Activated CD8-positive, alpha-beta memory T cell treated with anti-CD3 and anti-CD28 coated beads, Interleukin-2, amount 10 ng/mL, durations not matched to agents 7 days and 5 days (primary cell): ENCODE results near the gene PTPRG. TPM values are rescaled to one million over a fixed set of nuclear protein-coding genes. Genes with fewer than 3 reads are reported as not detected.

Source experiments
- ATAC-seq: fragments of 150-1000 bp; cut with Tn5 transposase; one replicate; pipeline ENCODE4 v1.10.0; 2021; ENCODE audit warnings: moderate library complexity
- CTCF ChIA-PET: fragments of 350-600 bp; sonication (Branson Sonifier 250); formaldehyde crosslinking; loops from one replicate; lab custom pipeline; 2021; ENCODE audit warnings: antibody characterized with exemption; lab: Charles Lee
- DNase-seq: peaks from one replicate; pipeline ENCODE4 v3.0.0-alpha.2; 2020
- H3K27ac Mint-ChIP-seq: one replicate; pipeline ENCODE4 v1.8.0; 2021; ENCODE audit warnings: mild to moderate bottlenecking, mixed read lengths
- H3K27me3 Mint-ChIP-seq: one replicate; pipeline ENCODE4 v1.8.0; 2021; ENCODE audit warnings: mixed read lengths
- H3K36me3 Mint-ChIP-seq: one replicate; pipeline ENCODE4 v1.8.0; 2021; ENCODE audit warnings: mild to moderate bottlenecking, mixed read lengths
- H3K4me1 Mint-ChIP-seq: one replicate; pipeline ENCODE4 v1.8.0; 2021; ENCODE audit warnings: mixed read lengths
- H3K4me3 Mint-ChIP-seq: one replicate; pipeline ENCODE4 v1.8.0; 2021; ENCODE audit warnings: mild to moderate bottlenecking, moderate library complexity, mixed read lengths
- H3K9me3 Mint-ChIP-seq: one replicate; pipeline ENCODE4 v1.8.0; 2022; ENCODE audit warnings: low read depth, mixed read lengths
- total RNA-seq, 2 experiments: library from RNA; stranded (reverse); gene quantifications; one replicate each; pipeline ENCODE4 v1.2.3, GENCODE V29; 2021

The PTPRG gene
- total RNA-seq, 2 experiments from 2014 or later, result 0.21 TPM; not detected in 1

- Mint-ChIP-seq H3K27ac (no peak overlapping the region), H3K36me3 (no peaks in the 10 kb centered on the region), H3K9me3 (no peaks in the 10 kb centered on the region), H3K4me3 (no peak overlapping the region), H3K4me1 (no peaks in the 10 kb centered on the region), H3K27me3 (no peaks in the 10 kb centered on the region)
- DNase-seq (no peak), ATAC-seq (no peak)
- CTCF ChIA-PET, result interaction anchor here (1.0 to 1.5 kb wide), 4 partner anchors 10 to 624 kb away, joined by 3 to 6 read pairs (median 4); no protein-coding TSS in a partner anchor
Measured at GRCh38 chr3:62189376-62189698, 628.0 kb downstream of the PTPRG start.

- no peaks in the 10 kb centered on the region for H3K4me1 Mint-ChIP-seq
- CTCF ChIA-PET, result interaction anchor here (0.7 kb wide), 1 partner anchor 64 kb away, joined by 3 read pairs; no protein-coding TSS in a partner anchor
- H3K9me3 Mint-ChIP-seq, result no peaks in the 10 kb centered on the region
- no peak for ATAC-seq
- H3K27me3 Mint-ChIP-seq, result no peaks in the 10 kb centered on the region
- no peak for DNase-seq
- no peak overlapping the region for H3K4me3 Mint-ChIP-seq
- H3K36me3 Mint-ChIP-seq, result no peaks in the 10 kb centered on the region
- H3K27ac Mint-ChIP-seq, result no peak overlapping the region
Measured at GRCh38 chr3:62192891-62193290, 631.5 kb downstream of the PTPRG start.

- no peaks in the 10 kb centered on the region for H3K36me3 Mint-ChIP-seq
- DNase-seq (no peak), ATAC-seq (no peak)
- H3K27ac Mint-ChIP-seq, result no peak overlapping the region
- no peaks in the 10 kb centered on the region for H3K4me1 Mint-ChIP-seq
- H3K4me3 Mint-ChIP-seq, result no peak overlapping the region
- CTCF ChIA-PET, result no interaction called here
- H3K27me3 Mint-ChIP-seq, result no peaks in the 10 kb centered on the region
- no peaks in the 10 kb centered on the region for H3K9me3 Mint-ChIP-seq
Measured at GRCh38 chr3:62193586-62194345, 632.4 kb downstream of the PTPRG start.

GRCh38 chr3:62197350-62198012 is 636.1 kb downstream of the PTPRG start:
- H3K27me3 Mint-ChIP-seq, result no peaks in the 10 kb centered on the region
- H3K4me3 Mint-ChIP-seq, result no peak overlapping the region
- CTCF ChIA-PET, result no interaction called here
- ATAC-seq (no peak), DNase-seq (no peak)
- no peaks in the 10 kb centered on the region for H3K9me3 Mint-ChIP-seq
- no peaks in the 10 kb centered on the region for H3K36me3 Mint-ChIP-seq
- no peak overlapping the region for H3K27ac Mint-ChIP-seq
- no peaks in the 10 kb centered on the region for H3K4me1 Mint-ChIP-seq

- CTCF ChIA-PET, result interaction anchor here (1.0 to 1.8 kb wide), 3 partner anchors 10 to 12 kb away, joined by 3 to 6 read pairs (median 5); no protein-coding TSS in a partner anchor
- Mint-ChIP-seq H3K4me1 (no peaks in the 10 kb centered on the region), H3K4me3 (no peak overlapping the region), H3K9me3 (no peaks in the 10 kb centered on the region), H3K27me3 (no peaks in the 10 kb centered on the region), H3K36me3 (no peaks in the 10 kb centered on the region), H3K27ac (no peak overlapping the region)
- ATAC-seq (no peak), DNase-seq (no peak)
Measured at GRCh38 chr3:62199126-62199525, 637.8 kb downstream of the PTPRG start.

GRCh38 chr3:62201438-62202035 is 640.2 kb downstream of the PTPRG start:
- no peak for ATAC-seq
- H3K27me3 Mint-ChIP-seq, result no peaks in the 10 kb centered on the region
- no peak overlapping the region for H3K4me3 Mint-ChIP-seq
- CTCF ChIA-PET, result interaction anchor here (1.0 to 1.4 kb wide), 2 partner anchors 13 to 20 kb away, joined by 3 to 4 read pairs; no protein-coding TSS in a partner anchor
- no peaks in the 10 kb centered on the region for H3K4me1 Mint-ChIP-seq
- DNase-seq, result no peak
- no peaks in the 10 kb centered on the region for H3K9me3 Mint-ChIP-seq
- H3K36me3 Mint-ChIP-seq, result no peaks in the 10 kb centered on the region
- H3K27ac Mint-ChIP-seq, result no peak overlapping the region

- DNase-seq (no peak), ATAC-seq (no peak)
- Mint-ChIP-seq H3K36me3 (no peaks in the 10 kb centered on the region), H3K4me3 (no peak overlapping the region), H3K9me3 (no peaks in the 10 kb centered on the region), H3K27ac (no peak overlapping the region), H3K4me1 (no peaks in the 10 kb centered on the region), H3K27me3 (no peaks in the 10 kb centered on the region)
- CTCF ChIA-PET, result interaction anchor here (0.7 kb wide), 1 partner anchor 146 kb away, joined by 3 read pairs; no protein-coding TSS in a partner anchor
Measured at GRCh38 chr3:62203152-62203551, 641.8 kb downstream of the PTPRG start.

- no peaks in the 10 kb centered on the region for H3K4me1 Mint-ChIP-seq
- no peak overlapping the region for H3K4me3 Mint-ChIP-seq
- CTCF ChIA-PET, result no interaction called here
- ATAC-seq, result no peak
- H3K27me3 Mint-ChIP-seq, result no peaks in the 10 kb centered on the region
- no peak for DNase-seq
- H3K9me3 Mint-ChIP-seq, result no peaks in the 10 kb centered on the region
- no peak overlapping the region for H3K27ac Mint-ChIP-seq
- no peaks in the 10 kb centered on the region for H3K36me3 Mint-ChIP-seq
Measured at GRCh38 chr3:62203561-62203960, 642.2 kb downstream of the PTPRG start.

GRCh38 chr3:62207197-62207596 is 645.8 kb downstream of the PTPRG start:
- H3K36me3 Mint-ChIP-seq, result no peaks in the 10 kb centered on the region

GRCh38 chr3:62208385-62208784 is 647.0 kb downstream of the PTPRG start:
- ATAC-seq, result no peak
- H3K4me3 Mint-ChIP-seq, result no peak overlapping the region
- H3K36me3 Mint-ChIP-seq, result no peaks in the 10 kb centered on the region
- no peaks in the 10 kb centered on the region for H3K9me3 Mint-ChIP-seq
- H3K4me1 Mint-ChIP-seq, result no peaks in the 10 kb centered on the region
- H3K27ac Mint-ChIP-seq, result no peak overlapping the region
- no peaks in the 10 kb centered on the region for H3K27me3 Mint-ChIP-seq
- DNase-seq, result no peak
- CTCF ChIA-PET, result no interaction called here

More at GRCh38 chr3:62207197-62207596, 645.8 kb downstream of the PTPRG start:
- Mint-ChIP-seq H3K4me1 (no peaks in the 10 kb centered on the region), H3K9me3 (no peaks in the 10 kb centered on the region), H3K27ac (no peak overlapping the region), H3K4me3 (no peak overlapping the region), H3K27me3 (no peaks in the 10 kb centered on the region)
- DNase-seq (no peak), ATAC-seq (no peak)
- CTCF ChIA-PET, result no interaction called here

GRCh38 chr3:62209101-62209500 is 647.7 kb downstream of the PTPRG start:
- Mint-ChIP-seq H3K27ac (no peak overlapping the region), H3K36me3 (no peaks in the 10 kb centered on the region), H3K9me3 (no peaks in the 10 kb centered on the region), H3K27me3 (no peaks in the 10 kb centered on the region), H3K4me3 (no peak overlapping the region), H3K4me1 (no peaks in the 10 kb centered on the region)
- no peak for DNase-seq
- no peak for ATAC-seq
- CTCF ChIA-PET, result no interaction called here

- ATAC-seq, result no peak
- Mint-ChIP-seq H3K27me3 (no peaks in the 10 kb centered on the region), H3K36me3 (no peaks in the 10 kb centered on the region), H3K9me3 (no peaks in the 10 kb centered on the region), H3K4me1 (no peaks in the 10 kb centered on the region), H3K27ac (no peak overlapping the region), H3K4me3 (no peak overlapping the region)
- CTCF ChIA-PET, result no interaction called here
- DNase-seq, result no peak
Measured at GRCh38 chr3:62210011-62210410, 648.6 kb downstream of the PTPRG start.

GRCh38 chr3:62211675-62212429 is 650.5 kb downstream of the PTPRG start:
- Mint-ChIP-seq H3K9me3 (no peaks in the 10 kb centered on the region), H3K4me3 (no peak overlapping the region), H3K27me3 (no peaks in the 10 kb centered on the region), H3K36me3 (no peaks in the 10 kb centered on the region), H3K4me1 (no peaks in the 10 kb centered on the region), H3K27ac (no peak overlapping the region)
- no peak for ATAC-seq
- no peak for DNase-seq
- CTCF ChIA-PET, result no interaction called here
